Pulmonary artery endothelial cell (primary cell): ENCODE results near the gene S100A5. TPM values are rescaled to one million over a fixed set of nuclear protein-coding genes. Genes with fewer than 3 reads are reported as not detected.

Experiments
- DNase-seq: peaks from one replicate; pipeline ENCODE4 v3.0.0-alpha.2; 2011; ENCODE audit warnings: low read depth, low spot score
- total RNA-seq: library from RNA; depleted of rRNA; stranded (reverse); fragments of >200 nt; gene quantifications from 2 replicates; pipeline ENCODE4 v1.2.3, GENCODE V29; 2014

The S100A5 gene
- total RNA-seq, 1 donor from 2014 or later: not detected

DNA sequence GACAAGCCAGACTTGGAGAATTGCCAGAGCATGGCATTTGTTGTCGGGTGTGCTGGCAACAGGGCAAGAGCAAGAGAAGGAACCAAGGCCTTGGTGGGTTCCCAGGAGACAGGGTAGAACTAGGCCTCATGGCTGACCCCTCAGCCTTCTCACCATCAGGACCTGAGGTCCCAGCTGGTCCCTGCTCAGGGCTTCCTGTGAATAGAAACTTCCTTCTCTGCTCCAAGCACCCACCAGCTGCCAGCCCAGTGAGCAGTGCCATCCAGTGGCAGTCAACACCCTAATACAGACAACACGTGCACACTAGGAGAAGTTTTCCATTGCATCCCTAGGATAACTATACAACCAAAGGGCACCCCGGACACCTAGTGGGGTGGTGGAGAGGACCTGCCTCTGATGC lies 27.7 kb downstream of the S100A5 start:
- DNase-seq: no peak

DNA sequence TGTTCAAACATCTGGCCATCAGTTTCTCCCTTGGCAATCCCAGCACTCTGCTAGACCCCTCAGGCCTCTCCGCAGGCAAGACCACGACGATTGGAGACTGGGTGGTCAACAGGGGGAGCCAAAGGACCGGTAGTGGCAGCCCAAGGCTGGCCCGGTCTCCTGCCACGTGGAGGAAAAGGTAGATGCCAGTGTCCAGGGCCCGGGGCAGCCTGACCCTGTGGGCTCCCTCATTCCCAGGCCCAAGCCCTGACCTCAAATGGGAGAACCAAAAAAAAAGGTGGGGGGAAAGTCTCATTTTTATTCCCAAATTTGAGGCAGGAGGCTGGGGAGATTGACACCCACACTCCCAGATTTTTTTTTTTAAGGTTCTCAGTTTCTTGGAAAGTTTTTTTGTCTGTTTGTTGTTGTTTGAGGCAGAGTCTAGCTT lies 29.7 kb downstream of the S100A5 start:
- peak; percentile 27 for DNase-seq

DNA sequence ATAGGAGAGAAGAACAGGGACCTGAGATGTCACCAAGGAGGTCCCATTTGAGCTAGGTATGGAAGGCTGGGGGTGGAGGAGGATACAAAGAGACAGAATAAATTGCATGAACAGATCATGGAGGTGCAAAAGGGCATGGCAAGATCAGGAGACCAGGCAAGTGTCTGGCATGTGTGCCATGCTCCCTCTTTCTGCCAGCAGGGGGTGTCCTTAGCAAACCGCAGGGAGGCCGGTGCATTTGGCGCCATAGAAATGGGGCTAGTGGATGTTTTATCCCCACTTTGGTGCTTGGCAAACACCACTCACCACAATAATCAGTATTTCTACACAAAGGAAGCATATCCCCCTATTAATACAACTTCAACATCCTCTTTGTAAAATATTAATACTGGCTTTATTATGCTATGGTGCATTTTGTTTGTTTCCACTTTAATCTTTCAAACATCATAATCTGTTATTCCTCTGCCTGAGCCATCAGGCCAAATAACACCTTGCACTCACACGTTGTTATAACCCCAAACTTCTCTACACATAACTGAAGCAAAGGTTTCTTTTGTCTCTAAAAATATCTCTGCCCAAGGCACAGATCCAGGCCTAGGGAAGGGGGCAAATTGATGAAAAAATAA lies 30.9 kb downstream of the S100A5 start:
- DNase-seq: no peak

GRCh38 chr1:153509036-153509435 lies 31.7 kb downstream of the S100A5 start:
- DNase-seq: no peak

DNA sequence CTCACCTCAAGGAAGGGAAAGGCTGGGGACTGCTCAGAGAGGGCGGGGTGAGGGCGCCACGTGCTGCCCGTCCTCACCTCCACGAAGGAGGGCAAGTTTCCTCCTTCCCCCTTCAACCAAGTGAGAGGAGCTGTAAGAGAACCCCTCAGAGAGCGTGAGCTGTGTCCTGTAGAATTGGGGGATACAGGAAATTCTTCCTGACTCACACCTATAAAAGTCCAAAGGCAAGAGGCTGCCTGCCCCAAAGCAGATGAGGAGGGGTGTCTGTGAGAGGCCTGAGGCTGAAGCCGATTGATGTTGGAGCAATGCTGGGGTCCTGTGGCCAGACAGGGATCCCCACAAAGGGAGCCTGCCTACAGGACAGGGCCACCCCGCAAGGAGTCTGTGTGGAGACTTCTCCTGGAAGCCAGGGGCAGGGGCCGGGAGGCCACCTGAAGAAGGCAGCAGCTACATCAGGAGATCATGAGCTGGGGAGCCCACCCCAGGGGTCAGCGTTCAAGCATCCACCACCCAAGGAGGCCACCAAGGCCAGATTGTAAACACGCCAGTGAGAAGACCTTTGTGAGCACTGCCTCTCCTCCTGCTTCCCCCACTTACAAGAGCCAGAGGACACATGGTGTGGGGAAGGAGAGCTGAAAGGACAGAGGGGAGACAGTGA lies 32.7 kb downstream of the S100A5 start:
- no peak for DNase-seq

DNA sequence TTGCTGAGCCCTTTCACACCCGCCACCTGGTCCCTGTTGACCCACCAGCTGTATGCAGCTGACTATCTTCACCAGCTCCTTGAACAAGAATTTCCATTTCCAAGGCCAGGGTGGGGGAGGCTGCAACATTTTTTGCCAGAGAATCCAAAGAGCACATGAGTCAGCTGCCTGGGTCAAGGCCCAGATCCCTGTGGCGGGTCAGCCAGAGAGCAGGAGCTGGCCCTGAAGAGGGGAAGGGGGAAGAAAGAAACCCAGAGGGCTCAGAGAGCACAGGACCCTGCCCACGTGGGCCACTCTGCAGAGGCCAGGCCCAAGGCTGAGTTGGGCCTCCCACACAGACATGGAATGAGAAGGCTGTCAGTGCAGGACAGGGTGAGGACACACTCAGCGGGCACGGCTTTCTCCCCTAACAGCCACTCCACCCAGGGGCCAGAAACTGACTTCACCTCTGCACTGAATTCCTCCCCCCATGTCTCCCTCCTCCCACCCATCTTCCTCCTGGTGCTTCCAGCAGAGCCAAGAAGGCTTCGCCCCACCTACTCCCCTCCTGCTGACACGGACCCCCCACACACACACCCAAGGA lies 33.8 kb downstream of the S100A5 start:
- DNase-seq: no peak

DNA sequence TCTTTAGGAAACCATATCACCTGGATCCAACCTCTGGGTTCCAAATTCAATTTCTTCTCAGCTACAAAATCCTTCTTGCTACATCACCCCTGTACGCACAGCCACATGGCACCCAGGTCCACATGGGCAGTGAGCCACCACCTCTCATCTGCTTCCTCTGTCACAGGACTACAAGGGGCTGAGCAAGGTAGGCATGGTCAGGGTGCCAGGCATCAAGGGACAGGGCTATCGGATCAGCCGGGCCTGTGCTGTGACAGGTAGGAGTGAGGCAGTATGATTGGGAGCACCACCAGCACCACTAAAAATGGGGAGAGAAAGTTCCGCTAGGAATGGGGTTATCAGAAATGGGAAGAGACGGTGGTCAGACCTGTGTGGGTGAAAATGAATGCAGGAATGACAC lies 34.3 kb downstream of the S100A5 start:
- no peak for DNase-seq

DNA sequence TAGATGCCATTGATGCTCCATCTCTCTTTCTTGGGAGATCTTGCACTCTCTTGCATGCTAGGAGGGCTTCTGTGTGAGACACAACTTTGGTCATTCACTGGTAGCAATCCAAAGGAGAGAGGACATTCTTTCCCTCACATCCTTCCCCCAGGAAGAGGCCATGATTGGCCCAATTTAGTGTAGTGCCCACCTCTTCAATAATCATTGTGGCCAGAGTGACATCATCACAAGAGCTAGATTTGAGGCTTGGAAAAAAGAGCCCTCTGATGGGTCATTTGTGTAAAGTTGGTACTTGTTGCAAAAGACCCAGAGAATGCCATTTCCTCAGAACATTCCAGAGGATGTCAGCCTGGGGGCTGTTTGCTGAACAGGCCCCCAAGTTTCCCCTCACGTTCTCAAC lies 35.2 kb downstream of the S100A5 start:
- DNase-seq: no peak

DNA sequence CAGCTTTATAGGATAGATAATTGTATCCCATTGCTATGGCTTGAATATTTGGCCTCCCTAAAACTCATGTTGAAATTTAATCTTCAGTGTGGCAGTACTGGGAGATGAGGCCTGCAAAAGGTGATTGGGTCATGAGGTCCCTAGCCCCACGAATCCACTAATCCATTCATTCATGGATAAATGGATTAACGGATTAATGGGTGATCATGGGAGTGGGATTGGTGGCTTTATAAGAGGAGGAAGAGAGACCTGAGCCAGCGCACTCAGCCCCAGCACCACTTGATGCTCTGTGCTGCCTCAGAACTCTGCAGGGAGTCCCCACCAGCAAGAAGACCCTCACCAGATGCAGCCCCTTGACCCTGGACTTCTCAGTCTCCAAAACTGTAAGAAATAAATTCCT lies 37.0 kb downstream of the S100A5 start:
- no peak for DNase-seq

DNA sequence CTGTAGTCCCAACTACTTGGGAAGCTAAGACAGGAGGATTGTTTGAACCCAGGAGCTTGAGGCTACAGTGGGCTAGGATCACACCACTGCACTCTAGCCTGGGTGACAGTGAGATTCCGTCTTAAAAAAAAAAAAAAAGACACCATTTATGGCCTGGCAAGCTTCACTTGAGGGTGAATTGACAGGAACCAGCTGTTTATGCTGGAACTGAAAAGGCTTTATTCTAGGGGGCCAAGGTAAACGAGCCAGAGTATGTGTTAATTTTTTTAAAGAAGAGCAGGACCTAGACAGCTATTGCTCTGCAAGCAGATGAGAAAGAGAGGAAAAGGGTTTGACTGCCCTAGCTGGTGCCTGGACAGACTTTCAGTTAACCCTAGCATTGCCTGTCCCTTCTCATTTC lies 42.0 kb downstream of the S100A5 start:
- DNase-seq: no peak

DNA sequence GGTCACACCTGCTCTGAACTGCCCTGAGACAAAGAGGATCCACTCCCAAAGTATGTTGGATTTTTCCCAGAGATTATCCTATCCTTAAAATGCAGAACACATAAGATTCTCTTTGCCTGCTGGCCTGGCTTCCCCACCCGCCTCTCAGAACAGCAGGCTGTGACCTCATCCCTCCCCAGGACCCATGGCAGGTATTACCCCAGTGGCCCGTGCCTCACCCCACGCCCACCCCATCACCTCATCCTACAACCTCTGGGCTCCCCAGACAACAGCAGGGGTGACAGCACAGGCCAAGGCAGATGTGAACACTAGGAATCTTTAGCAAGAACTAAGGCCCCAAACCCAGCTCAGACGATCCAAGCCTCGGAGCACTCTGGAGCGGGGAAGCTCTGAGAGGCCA lies 45.2 kb downstream of the S100A5 start:
- DNase-seq: no peak

GRCh38 chr1:153494976-153495535 lies 45.7 kb downstream of the S100A5 start:
- peak; percentile 11 for DNase-seq

GRCh38 chr1:153493343-153493960 lies 47.3 kb downstream of the S100A5 start:
- no peak for DNase-seq

GRCh38 chr1:153490272-153491051 lies 50.3 kb downstream of the S100A5 start:
- DNase-seq: no peak

DNA sequence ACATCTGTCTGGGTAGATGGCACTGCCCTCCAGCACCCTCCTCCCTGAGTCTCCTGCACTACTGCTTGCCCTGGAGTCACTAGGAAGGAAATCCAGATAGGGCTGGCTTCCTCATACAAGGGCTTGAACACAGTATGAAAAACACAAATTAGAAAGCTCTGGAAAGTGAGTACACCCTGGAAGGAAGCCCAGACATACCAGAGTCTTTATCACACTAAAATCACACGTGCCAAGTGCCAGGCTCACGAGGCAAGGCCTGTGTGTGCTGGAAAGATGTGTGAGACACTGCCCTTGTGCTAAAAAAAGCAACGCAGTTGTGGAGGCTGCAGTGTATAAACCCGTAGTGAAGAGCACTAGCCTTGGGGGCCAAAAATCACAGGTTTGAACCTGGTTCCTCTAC lies 52.0 kb downstream of the S100A5 start:
- DNase-seq: no peak

DNA sequence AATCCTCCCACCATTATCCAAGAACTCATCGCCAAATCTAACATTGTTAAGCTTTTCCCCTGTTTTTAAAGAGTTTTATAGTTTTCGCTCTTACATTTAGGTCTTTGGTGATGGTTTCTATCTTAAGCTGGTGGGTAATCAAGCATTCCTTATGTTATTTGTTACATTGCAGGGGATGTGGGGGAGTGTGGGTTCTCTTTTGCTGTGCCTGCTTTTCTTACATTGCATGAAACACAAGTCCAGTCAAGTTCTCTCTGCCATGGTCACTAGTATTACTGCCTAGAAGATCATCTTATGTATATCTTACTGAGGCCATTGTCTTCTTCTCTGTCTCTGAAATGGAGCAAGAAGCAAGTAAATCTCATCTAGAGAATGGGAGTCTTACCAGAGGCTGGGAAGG lies 53.0 kb downstream of the S100A5 start:
- DNase-seq: no peak

Other genes starting within 250 kb of the S100A5 start
- not detected in 2 replicates for gene PGLYRP3, start 228.0 kb downstream of the S100A5 start, total RNA-seq
- gene PGLYRP4, start 192.1 kb downstream of the S100A5 start, total RNA-seq: not detected in 2 replicates
- gene S100A9, start 183.1 kb downstream of the S100A5 start, total RNA-seq: 0.13 and 0.95 TPM in 2 replicates
- not detected in 2 replicates for gene S100A12, start 165.3 kb downstream of the S100A5 start, total RNA-seq
- gene S100A8, start 149.9 kb downstream of the S100A5 start, total RNA-seq: not detected in 2 replicates
- gene S100A7A, start 124.4 kb downstream of the S100A5 start, total RNA-seq: not detected in 2 replicates
- gene S100A7, start 80.3 kb downstream of the S100A5 start, total RNA-seq: not detected in 2 replicates
- 527 and 1,896 TPM in 2 replicates for gene S100A6, start 4.9 kb downstream of the S100A5 start, total RNA-seq
- gene S100A4, start 4.9 kb upstream of the S100A5 start, total RNA-seq: 0.60 and 0.66 TPM in 2 replicates
- 0.66 and 0.85 TPM in 2 replicates for gene S100A3, start 8.3 kb upstream of the S100A5 start, total RNA-seq
- 1.6 and 2.2 TPM in 2 replicates for gene S100A2, start 24.9 kb upstream of the S100A5 start, total RNA-seq
- gene S100A16, start 72.2 kb upstream of the S100A5 start, total RNA-seq: 689 and 738 TPM in 2 replicates
- 0.14 and 0.20 TPM in 2 replicates for gene S100A14, start 75.4 kb upstream of the S100A5 start, total RNA-seq
- 62.6 and 153 TPM in 2 replicates for gene S100A13, start 86.6 kb upstream of the S100A5 start, total RNA-seq
- gene S100A1, start 87.5 kb upstream of the S100A5 start, total RNA-seq: not detected in 2 replicates
- 27.6 and 42.4 TPM in 2 replicates for gene CHTOP, start 93.1 kb upstream of the S100A5 start, total RNA-seq
- gene SNAPIN, start 117.8 kb upstream of the S100A5 start, total RNA-seq: 60.6 and 61.7 TPM in 2 replicates
- gene ILF2, start 130.1 kb upstream of the S100A5 start, total RNA-seq: 295 and 331 TPM in 2 replicates
- 18.5 and 33.1 TPM in 2 replicates for gene NPR1, start 137.8 kb upstream of the S100A5 start, total RNA-seq
- 20.7 and 37.0 TPM in 2 replicates for gene INTS3, start 187.1 kb upstream of the S100A5 start, total RNA-seq
- gene SLC27A3, start 234.5 kb upstream of the S100A5 start, total RNA-seq: 24.5 and 26.0 TPM in 2 replicates